Muscle of arm (tissue), 12 donors: ENCODE measurements around the gene ASIC5. TPM values are rescaled to one million over a fixed set of nuclear protein-coding genes. Genes with fewer than 3 reads are reported as not detected.
A peak's percentile ranks its signal among the peaks of the same experiment; 100 is the strongest.

Source experiments
- DNase-seq: peaks from one replicate; pipeline ENCODE4 v3.0.0-alpha.2; 2013
- polyA plus RNA-seq, 12 donors: library from polyadenylated mRNA; unstranded; fragments of 120-200 nt; gene quantifications; one replicate each; pipeline ENCODE4 v1.2.1, GENCODE V29; 2013; ENCODE audit not compliant: insufficient read length in 12 of 12

Gene ASIC5
- polyA plus RNA-seq, 12 donors, result 0.17 TPM; not detected in 11

DNA sequence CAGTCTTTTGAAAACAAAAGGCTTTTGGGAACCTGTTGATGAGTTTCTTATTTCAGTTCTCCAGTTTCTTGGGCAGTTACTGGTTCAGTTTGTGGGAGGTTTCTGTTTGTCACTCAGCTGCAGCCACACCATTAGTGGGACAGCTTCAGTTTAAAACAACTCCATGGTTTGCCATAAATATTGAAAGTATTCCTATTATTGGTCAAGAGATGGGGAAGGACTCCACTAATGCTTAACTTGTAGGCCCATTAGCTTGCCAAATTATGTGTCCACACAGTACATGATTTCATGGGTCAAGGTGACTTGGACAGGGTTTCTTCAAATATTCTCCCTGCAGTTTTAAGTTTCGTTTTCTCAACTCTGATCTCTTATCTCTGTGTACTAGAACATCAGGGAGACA is 15.5 kb upstream of the ASIC5 start:
- no peak for DNase-seq

DNA sequence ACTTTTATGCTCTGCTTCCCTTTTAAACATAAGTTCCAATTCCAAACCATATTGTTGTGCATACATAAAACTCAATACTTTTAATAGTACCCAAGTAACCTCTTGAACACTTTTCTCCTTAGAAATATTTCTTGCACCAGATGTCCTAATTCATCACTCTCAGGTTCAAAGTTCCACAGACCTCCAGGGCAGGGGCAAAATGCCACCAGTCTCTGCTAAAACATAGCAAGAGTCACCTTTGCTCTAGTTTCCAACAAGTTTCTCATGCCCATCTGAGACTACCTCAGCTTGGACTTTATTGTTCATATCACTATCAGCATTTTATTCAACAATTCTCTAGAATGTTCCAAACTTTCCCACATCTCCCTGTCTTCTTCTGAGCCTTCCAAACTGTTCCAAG is 13.7 kb upstream of the ASIC5 start:
- no peak for DNase-seq

DNA sequence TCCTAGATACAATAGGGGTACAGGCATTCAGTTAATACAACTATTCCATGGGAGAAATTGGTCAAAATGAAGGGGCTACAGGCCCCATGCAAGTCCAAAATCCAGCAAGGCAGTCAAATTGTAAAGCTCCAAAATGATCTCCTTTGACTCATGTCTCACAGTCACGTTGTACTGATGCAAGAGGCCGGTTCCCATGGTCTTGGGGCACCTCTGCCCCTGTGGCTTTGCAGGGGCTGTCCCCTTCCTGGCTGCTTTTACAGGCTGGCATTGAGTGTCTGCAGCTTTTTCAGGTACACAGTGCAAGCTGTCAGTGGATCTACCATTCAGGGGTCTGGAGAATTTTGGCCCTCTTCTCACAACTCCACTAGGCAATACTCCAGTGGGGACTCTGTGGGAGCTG is 12.5 kb upstream of the ASIC5 start:
- no peak for DNase-seq

DNA sequence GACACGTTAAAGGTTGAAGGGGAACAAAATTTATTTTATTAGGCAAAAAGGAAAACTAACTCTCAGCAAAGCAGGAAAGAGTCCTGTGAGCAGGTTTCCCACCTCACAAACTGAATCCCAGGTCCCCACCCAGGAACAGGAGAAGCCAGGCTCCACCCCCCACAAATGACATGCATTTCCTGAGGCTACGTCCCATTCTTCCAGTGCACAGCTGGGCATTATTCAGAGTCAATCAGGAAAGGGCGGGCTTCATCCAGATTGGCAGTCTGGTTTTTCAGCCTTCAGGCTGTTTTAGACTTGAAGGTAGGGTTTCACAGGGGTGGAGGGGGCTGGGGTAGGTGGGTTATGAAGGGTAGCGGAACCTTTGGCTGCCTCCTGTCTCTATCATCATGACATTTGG is 11.9 kb upstream of the ASIC5 start:
- DNase-seq, result no peak

DNA sequence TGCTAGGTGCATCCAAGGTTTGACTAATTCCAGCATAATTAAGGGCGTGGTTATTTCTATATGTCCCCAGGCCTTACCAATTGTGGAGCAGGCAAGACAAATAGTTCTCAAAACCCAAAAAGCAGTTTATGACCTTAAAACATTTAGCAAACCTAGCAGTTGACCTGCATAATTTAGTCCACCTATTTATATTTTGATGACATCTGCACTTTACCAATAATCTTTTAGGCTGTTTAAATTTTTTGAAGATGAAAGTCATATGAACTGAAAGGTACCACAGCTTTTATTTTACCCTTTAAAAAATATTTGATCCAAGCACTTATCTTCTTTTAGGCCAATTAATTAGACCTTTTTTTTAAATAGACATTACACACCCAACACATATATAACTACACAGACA is 9.8 kb upstream of the ASIC5 start:
- DNase-seq, result no peak

DNA sequence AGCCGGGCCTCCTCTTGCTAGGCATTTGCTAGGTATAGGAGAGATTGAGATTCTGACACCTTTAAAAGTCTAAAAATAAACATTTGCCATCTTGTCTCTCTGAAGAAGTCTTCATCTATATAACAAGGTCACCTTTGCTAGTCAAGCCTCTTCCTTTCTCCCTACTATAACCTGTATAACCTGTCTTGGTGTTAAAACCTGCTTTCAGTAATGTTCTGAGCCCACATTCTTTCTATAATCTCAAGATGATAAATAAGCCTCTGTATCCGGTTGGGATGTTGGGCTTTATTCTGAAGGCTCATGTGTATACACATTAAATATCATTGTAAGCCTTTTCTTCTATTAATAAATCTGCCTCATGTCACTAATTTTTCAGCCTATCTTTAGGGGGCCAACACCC is 10.2 kb downstream of the ASIC5 start:
- DNase-seq, result no peak

DNA sequence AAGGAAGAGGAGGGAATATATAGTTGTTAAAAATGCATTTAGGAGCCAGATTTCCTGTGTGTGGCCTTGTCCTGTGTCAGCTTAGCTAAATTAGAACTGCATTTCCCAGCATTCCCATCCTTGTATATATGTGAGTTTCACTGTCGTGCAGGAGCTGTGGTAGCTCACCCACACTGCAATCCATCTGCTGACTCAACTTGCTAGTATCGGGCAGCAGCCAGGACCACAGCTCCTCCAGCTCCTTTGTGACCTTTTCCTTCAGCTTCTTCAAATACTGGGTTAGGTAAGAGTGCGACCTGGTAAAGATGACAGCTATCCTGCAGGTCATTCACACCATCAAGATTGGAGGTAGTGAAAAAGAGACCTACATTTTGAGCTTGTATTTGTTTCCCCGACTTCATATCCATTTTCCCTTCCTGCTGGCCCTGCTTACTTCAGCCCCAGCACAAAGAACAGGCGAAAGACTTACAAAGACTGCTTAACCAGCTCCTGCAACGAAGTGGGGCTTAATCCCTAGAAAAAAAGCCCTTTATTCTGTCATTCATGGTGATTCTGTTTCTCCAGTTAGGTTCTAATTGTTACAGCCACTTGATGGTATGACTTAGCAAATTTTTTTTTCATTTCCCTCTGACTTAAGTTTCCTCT is 11.4 kb downstream of the ASIC5 start:
- DNase-seq, result no peak

DNA sequence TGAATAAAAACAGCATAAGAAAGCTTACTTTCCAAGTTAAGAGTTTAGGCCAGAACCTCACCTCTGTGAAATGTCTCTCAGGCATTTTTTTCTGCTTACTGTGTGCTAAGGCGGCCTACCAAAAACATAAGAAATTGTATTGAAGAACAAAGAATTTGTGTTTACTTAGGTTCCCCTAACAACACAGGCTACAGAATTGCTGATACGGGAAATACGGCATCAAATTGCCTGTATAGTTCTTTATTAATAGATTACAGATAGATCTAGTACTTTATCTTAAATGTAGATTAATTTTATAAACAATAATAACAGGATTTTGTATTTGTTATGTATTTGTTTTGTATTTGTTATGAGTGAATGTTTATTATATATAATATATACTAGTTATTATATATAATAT is 12.9 kb downstream of the ASIC5 start:
- DNase-seq, result no peak

DNA sequence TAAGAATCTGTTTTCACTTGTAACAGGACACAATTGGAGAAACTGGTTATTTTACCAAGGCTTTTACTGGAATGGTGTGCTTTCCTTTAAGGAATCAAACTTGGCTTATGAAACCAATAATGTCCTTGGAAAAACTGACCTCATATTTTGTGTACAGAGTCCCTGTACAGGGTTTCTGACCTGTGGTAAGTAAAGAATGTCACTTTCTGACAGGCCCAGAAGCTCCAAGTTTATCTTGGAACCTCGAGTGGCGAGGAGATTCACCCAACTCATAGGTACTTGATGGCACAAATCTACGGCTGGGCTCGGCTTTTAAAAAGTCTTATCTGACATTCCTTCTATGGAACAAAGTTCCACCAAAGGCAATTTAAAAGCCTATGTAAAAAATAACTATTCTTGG is 17.0 kb downstream of the ASIC5 start:
- no peak for DNase-seq

DNA sequence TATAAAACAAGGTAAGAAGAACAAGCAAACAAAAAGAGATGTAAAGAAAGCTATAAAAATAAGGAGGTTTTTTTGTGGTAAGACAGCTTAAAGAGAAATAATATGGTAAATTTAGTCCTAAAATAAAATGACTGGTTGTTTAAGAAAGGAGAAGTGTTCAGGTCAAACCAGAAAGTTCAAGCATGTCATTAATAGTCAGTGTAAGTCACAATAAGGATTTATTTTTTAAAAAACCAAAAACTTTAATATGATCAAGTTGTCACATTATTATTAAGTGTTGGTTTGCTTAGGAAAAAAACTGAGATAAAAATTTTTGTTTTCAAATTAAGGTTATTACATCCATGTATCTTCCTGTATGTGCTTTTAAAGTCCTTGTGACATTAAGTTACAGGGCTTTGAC is 19.1 kb downstream of the ASIC5 start:
- no peak for DNase-seq

DNA sequence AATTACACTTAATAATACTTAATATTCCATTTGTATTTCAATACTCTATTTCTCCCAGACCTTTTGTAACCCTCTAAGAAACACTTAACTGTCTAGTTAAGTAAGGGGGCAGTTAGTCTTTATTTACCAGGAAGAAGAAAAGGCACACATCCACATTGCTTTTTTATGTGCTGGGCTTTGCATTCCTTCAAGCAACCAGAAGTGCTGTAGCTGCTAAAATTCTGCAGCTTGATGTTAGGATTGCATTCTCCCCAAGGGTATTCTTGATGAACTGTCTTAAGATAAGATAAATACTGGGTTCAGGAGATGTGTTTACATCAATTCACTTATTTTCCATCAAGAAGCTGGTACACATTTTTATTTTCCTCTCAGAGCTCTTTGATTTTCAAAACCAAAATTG is 24.0 kb downstream of the ASIC5 start:
- DNase-seq, result no peak

DNA sequence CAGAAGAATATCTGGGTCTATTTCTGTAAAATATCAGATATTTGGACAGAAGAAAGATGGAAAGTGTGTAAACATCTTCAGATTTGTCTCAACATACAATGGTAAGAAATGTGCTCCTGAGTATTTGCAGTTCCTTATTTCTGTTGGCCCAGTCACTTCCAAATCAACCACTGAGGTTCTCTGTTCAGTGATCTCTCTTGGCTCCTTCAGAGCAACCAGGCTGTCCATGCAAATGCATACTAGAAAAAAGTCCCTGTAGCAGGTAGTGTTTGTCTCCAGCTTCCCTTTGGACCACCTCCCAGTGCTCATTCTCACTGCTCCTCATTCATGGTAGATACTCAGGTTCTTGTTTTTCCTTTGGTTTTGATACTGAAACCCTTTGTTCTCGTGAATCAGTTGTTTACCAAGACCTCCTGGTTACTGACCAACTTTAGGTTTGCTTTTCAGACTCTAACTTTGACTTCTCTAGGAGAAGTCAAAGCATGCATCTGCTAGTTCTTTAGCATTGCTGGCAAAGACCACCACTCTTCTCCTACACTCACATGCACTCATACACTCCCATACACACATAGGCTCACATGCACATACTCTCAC is 28.8 kb downstream of the ASIC5 start:
- DNase-seq, result no peak

DNA sequence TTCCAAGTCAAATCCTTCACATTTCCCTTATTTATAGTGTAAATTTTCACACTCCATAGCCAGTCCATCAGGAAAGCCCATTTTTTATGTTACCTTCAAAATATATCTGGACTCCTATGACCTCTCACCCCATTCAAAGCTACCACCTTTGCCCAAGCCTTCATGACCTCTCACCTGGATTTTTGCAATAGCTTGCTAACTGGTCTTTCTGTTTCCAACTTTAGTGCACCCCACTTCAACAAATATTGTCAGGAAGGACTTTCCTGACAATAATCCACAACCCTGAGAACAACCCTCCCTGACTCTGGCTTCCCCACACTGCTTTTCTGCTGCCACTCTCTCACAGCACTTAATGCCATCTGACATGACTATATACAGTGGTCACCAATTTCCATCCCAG is 33.4 kb downstream of the ASIC5 start:
- no peak for DNase-seq

DNA sequence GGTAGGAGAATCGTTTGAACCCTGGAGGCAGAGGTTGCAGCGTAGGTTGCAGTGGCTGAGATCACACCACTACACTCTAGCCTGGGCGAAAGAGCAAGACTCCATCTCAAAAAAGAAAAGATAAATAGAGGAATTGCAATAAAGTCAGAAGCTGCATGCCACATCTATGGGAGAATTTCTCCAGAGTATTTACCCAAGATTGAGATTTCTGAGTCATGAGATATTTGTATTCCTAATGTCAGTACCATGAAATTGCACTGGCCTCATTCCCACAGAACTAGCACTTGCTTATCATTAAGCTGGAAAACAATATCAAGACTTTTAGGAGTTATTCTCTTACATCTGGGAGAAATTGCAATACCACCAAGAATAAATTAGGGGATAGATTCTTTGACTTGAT is 37.4 kb downstream of the ASIC5 start:
- DNase-seq, result no peak

DNA sequence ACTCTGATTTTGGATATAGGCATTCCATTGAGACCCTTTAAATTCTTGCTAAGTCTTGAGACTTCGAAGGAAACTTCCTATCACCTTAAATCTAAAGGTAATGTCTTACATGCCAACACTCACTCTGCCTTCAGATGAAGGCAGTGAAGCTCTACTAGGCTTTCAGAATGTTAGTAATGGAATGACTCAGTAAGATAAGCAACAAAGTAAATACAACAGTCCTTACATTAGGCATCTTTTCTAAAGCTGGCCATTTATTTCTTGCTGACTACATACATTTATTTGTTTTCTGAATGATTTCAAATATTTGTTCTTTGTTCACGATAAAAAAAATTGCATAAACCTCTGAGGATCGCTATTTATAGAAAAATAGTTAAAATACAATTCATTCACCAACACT is 43.5 kb downstream of the ASIC5 start:
- no peak for DNase-seq

DNA sequence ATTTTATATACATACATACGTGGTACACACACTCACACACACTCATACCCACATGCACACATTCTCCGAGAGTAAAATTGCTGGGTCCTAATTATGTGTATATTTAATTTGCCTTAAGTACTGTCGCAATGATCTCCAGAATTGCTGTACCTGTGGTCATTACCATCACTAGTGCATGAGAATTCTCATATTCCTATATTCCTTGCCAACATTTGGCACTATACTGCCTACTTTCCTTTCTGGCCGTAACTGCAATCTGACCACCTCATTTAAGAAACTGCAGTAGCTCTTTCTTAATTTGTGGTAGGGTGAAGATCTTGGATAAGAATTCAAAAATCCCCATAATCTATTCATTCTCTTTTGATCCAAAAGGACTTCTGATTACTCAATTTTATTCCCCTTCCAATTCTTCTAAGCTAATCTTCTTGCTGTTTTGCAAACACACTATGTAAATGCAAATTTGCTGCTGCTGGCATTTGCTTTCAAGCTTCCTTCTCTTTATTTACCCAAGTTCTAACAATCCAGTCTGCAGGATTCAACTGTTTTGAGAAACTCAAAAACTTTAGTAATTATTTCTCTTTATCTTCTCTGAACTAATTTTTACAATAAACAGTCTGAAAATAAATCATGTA is 45.1 kb downstream of the ASIC5 start:
- no peak for DNase-seq

DNA sequence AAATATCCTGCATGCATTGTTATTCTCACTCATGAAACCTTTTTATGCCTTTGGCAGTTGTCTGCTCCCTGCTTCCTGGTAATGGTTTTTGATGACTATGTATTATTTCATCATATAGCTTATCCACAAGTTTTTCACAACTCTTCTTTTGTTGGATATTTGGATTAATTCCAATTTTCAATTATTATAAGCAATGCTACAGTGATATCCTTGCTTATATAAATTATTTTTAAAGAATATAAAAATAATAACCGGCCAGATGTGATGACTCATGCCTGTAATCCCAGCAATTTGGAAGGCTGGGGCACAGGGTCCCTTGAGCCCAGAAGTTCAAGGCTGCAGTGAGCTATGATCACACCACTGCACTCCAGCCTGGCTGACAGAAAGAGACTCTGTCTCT is 47.0 kb downstream of the ASIC5 start:
- DNase-seq, result no peak

DNA sequence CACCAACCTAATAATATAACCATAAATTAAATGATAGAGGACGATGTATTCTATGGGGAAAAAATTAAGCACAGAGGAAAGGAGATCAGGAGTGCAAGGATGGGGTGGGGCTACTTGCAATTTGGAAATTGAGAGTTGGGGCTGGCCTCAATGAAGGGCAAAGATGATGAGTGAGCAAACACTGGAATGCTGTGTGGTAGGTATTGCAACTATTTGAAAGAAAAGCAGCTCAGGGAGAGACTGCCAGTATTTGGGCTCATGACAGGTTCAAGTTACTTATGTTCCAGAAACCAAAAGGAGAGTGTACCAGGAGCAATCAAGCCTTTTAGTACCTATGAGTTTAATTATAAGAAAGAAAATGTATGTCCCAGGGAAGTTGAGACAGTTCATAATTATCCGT is 47.4 kb downstream of the ASIC5 start:
- no peak for DNase-seq

DNA sequence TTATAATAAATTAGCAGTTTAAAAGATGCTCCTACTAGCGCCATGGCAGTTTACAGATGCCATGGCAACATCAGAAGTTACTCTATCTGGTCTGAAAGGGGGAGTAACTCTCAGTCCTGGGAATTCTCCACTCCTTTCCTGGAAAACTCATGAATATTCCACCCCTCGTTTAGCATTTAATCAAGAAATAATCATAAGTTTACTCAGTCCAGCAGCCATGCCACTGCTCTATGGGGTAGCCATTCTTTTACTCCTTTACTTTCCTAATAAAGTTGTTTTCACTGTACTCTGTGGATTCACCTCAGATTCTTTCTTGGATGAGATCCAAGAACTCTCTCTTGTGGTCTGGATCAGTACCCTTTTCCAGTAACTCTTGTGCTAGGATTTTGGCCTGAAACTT is 55.0 kb downstream of the ASIC5 start:
- DNase-seq, result no peak

DNA sequence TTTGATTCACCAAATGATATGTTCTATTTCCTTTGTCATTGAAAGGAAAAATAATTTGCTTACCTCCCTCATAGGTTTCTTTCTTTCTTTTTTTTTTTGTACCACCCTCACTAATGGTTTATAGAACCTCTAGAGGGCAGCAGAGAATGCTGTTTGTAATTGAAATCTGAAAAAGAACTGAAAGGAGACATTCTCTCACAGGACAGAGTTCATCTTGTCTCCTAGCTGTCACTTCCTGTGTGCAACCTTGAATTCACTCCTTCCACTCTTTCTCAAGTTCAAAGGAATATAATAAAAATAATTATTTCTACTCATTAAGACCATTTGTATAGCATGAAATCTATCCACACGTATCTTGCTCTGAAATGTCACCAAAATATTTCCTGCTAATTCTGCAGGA is 56.2 kb downstream of the ASIC5 start:
- DNase-seq, result peak; percentile 58

DNA sequence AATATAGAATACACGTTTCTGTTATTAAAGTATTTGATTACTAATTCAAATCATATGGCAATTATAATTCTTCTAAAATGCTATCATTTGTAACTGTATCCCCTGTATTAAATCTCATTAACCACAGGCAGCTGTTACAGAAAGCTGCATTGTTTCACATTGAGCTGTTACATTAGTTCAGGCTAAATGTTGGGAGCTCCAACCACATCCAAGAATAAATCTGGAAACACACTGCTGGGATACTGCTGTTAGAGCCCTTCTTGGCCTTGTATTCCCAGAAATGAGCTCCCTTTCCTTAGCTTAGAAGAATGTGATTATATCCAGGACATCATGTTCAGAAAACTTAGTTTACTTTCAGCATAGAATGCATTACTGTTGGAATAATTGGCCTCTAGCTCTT is 59.1 kb downstream of the ASIC5 start:
- DNase-seq, result no peak

DNA sequence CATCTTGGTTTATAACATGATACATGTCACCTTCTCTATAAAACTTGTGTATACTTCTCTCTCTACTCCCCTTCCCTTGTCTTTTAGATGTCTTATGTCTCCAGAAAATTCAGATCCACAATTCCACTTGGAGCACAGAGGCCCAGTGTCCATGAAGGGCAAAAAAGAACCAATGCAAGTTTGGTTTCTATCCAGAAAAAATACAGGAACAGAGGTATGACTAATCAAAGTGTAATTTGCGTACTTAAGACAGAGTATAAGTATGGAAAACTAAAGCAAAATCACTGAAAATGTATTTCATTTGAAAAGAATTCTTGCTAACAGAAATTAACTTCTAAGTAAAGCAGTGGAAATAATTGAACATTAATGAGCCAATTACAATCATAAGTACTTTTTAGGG is 61.1 kb downstream of the ASIC5 start:
- no peak for DNase-seq

DNA sequence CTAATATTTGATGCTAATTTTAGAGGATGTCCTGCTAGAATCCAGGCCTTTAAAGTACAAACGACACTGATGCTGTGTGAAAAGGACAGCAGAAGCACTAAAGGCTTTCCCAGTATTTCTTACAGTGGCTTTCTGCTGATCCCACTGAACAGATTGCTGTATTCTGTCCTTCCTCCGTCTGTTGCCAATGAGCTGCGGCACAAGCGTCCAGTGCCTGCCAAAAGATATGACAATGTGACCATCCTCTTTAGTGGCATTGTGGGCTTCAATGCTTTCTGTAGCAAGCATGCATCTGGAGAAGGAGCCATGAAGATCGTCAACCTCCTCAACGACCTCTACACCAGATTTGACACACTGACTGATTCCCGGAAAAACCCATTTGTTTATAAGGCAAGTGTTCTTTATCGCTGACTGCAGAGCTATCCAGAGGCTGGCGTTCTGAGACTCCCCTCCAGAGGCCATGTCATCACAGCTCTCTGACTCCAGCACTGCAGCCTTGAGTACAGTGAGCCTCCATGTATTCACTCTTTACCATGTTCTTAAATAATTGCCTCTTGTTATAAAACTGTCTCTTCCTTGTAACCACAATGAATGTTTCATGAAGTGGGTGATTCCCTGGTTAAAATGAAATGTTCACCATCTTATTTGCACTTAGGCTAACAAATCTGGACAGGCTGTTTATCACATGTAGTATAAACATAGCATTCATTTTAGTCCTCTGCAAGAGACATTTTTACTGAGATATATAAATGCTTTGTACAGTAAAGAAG is 63.7 kb downstream of the ASIC5 start:
- DNase-seq, result no peak
